ENCODE data around the gene HCAR1. TPM values are rescaled to one million over a fixed set of nuclear protein-coding genes. Genes with fewer than 3 reads are reported as not detected.

Gene HCAR1
- polyA plus RNA-seq (2013) = 0.03 TPM in 2 replicates

GRCh38 chr12:122730215-122731014 is at the start of gene HCAR1:
HCAR1 (minus strand) TSS chr12:122730844; CDS start chr12:122730339, 505 bp downstream.
- H2BK12ac ChIP-seq (ENCODE audit: low read length) = peak within 1 kb of the TSS; percentile 24
- H3K18ac ChIP-seq (ENCODE audit: low read length) = no peak within 1 kb of the TSS
- WGBS (ENCODE audit: extremely low coverage, insufficient coverage, insufficient read length) = no CpG with 5 or more reads among the region's 32 CpGs
- H4K91ac ChIP-seq (ENCODE audit: low read depth, low read length) = no peak within 1 kb of the TSS
- H2BK120ac ChIP-seq (ENCODE audit: insufficient read depth, low read length, poor library complexity) = no peak within 1 kb of the TSS
- H3K9me3 ChIP-seq (ENCODE audit: insufficient read depth, low read depth, low read length) = peaks cover 1% of the 10 kb centered on the region
- no peak within 1 kb of the TSS for H3K4me3 ChIP-seq (ENCODE audit: low read depth, low read length)
- H3K4me1 ChIP-seq (ENCODE audit: control insufficient read depth in 1 of 2, insufficient read depth in 2 of 2, low read length in 2 of 2) = peaks cover 12 to 16% of the 10 kb centered on the region in 2 experiments
- no peak within 1 kb of the TSS for H3K14ac ChIP-seq (ENCODE audit: low read length)
- no peak within 1 kb of the TSS for H3K4me2 ChIP-seq (ENCODE audit: low read length)
- peak within 1 kb of the TSS; percentile 19 for H2AFZ ChIP-seq (ENCODE audit: insufficient read depth, low read length, poor library complexity)
- H3K79me1 ChIP-seq (ENCODE audit: low read length) = peaks cover 5% of the 10 kb centered on the region
- H3K36me3 ChIP-seq (ENCODE audit: control insufficient read depth in 1 of 2, insufficient read depth in 2 of 2, low read length in 2 of 2) = no peaks in the 10 kb centered on the region
- H3K9ac ChIP-seq (ENCODE audit: low read length) = no peak within 1 kb of the TSS
- H3K79me2 ChIP-seq (ENCODE audit: control insufficient read depth, insufficient read depth, low read length, poor library complexity) = no peaks in the 10 kb centered on the region
- no peak within 1 kb of the TSS for H3K4ac ChIP-seq (ENCODE audit: low read depth, low read length)
- H2AK5ac ChIP-seq (ENCODE audit: low read length) = peak within 1 kb of the TSS; percentile 28
- no peak within 1 kb of the TSS for H3K27ac ChIP-seq (ENCODE audit: low read depth, low read length)
- no peak within 1 kb of the TSS for H3K23ac ChIP-seq (ENCODE audit: low read length)
- peak; percentile 90 to 95 for DNase-seq
- no peak within 1 kb of the TSS for H2BK5ac ChIP-seq (ENCODE audit: low read depth, low read length, poor library complexity)
- H4K8ac ChIP-seq (ENCODE audit: low read depth, low read length) = peak within 1 kb of the TSS; percentile 31
- H3K27me3 ChIP-seq (ENCODE audit: insufficient read depth, low read length) = no peaks in the 10 kb centered on the region
- H4K12ac ChIP-seq (ENCODE audit: low read depth, low read length) = no peak within 1 kb of the TSS

- no peak overlapping the region for H3K18ac ChIP-seq (ENCODE audit: low read length)
- no peak for DNase-seq
- H4K91ac ChIP-seq (ENCODE audit: low read depth, low read length) = no peak overlapping the region
- no peak overlapping the region for H3K4ac ChIP-seq (ENCODE audit: low read depth, low read length)
- H3K27me3 ChIP-seq (ENCODE audit: insufficient read depth, low read length) = no peaks in the 10 kb centered on the region
- no peak overlapping the region for H2AK5ac ChIP-seq (ENCODE audit: low read length)
- no peak overlapping the region for H2BK120ac ChIP-seq (ENCODE audit: insufficient read depth, low read length, poor library complexity)
- H3K4me2 ChIP-seq (ENCODE audit: low read length) = no peak overlapping the region
- no CpG with 5 or more reads among the region's 1 CpG for WGBS (ENCODE audit: extremely low coverage, insufficient coverage, insufficient read length)
- H3K23ac ChIP-seq (ENCODE audit: low read length) = no peak overlapping the region
- no peak overlapping the region for H3K14ac ChIP-seq (ENCODE audit: low read length)
- H4K8ac ChIP-seq (ENCODE audit: low read depth, low read length) = no peak overlapping the region
- no peak overlapping the region for H2BK12ac ChIP-seq (ENCODE audit: low read length)
- H3K4me1 ChIP-seq (ENCODE audit: control insufficient read depth in 1 of 2, insufficient read depth in 2 of 2, low read length in 2 of 2) = peaks cover 0 to 5% of the 10 kb centered on the region in 2 experiments
- no peak overlapping the region for H4K12ac ChIP-seq (ENCODE audit: low read depth, low read length)
- H3K4me3 ChIP-seq (ENCODE audit: low read depth, low read length) = no peak overlapping the region
- no peak overlapping the region for H2BK5ac ChIP-seq (ENCODE audit: low read depth, low read length, poor library complexity)
- H3K9me3 ChIP-seq (ENCODE audit: insufficient read depth, low read depth, low read length) = no peaks in the 10 kb centered on the region
- H3K36me3 ChIP-seq (ENCODE audit: control insufficient read depth in 1 of 2, insufficient read depth in 2 of 2, low read length in 2 of 2) = peaks cover 24 to 31% of the 10 kb centered on the region in 2 experiments
- H3K79me1 ChIP-seq (ENCODE audit: low read length) = peaks cover 6% of the 10 kb centered on the region
- H3K79me2 ChIP-seq (ENCODE audit: control insufficient read depth, insufficient read depth, low read length, poor library complexity) = peaks cover 9% of the 10 kb centered on the region
- H3K27ac ChIP-seq (ENCODE audit: low read depth, low read length) = no peak overlapping the region
- no peak overlapping the region for H2AFZ ChIP-seq (ENCODE audit: insufficient read depth, low read length, poor library complexity)
- H3K9ac ChIP-seq (ENCODE audit: low read length) = no peak overlapping the region
Observed at GRCh38 chr12:122757568-122757967, 26.9 kb upstream of the HCAR1 start.

GRCh38 chr12:122754790-122755189 is 24.1 kb upstream of the HCAR1 start:
- Histone ChIP-seq H3K9ac (ENCODE audit: low read length) (no peak overlapping the region), H3K4me1 (ENCODE audit: control insufficient read depth in 1 of 2, insufficient read depth in 2 of 2, low read length in 2 of 2) (peaks cover 6 to 12% of the 10 kb centered on the region in 2 experiments), H4K91ac (ENCODE audit: low read depth, low read length) (no peak overlapping the region), H3K79me1 (ENCODE audit: low read length) (peaks cover 8% of the 10 kb centered on the region), H3K9me3 (ENCODE audit: insufficient read depth, low read depth, low read length) (no peaks in the 10 kb centered on the region), H3K79me2 (ENCODE audit: control insufficient read depth, insufficient read depth, low read length, poor library complexity) (peaks cover 9% of the 10 kb centered on the region), H3K4me3 (ENCODE audit: low read depth, low read length) (no peak overlapping the region), H2AFZ (ENCODE audit: insufficient read depth, low read length, poor library complexity) (no peak overlapping the region), H3K36me3 (ENCODE audit: control insufficient read depth in 1 of 2, insufficient read depth in 2 of 2, low read length in 2 of 2) (peaks cover 18 to 19% of the 10 kb centered on the region in 2 experiments), H2BK12ac (ENCODE audit: low read length) (no peak overlapping the region), H3K27ac (ENCODE audit: low read depth, low read length) (no peak overlapping the region), H3K23ac (ENCODE audit: low read length) (no peak overlapping the region), H3K4me2 (ENCODE audit: low read length) (no peak overlapping the region), H4K8ac (ENCODE audit: low read depth, low read length) (no peak overlapping the region), H3K18ac (ENCODE audit: low read length) (no peak overlapping the region), H3K14ac (ENCODE audit: low read length) (no peak overlapping the region), H4K12ac (ENCODE audit: low read depth, low read length) (no peak overlapping the region), H3K4ac (ENCODE audit: low read depth, low read length) (no peak overlapping the region), H2AK5ac (ENCODE audit: low read length) (no peak overlapping the region), H2BK5ac (ENCODE audit: low read depth, low read length, poor library complexity) (no peak overlapping the region), H3K27me3 (ENCODE audit: insufficient read depth, low read length) (no peaks in the 10 kb centered on the region), H2BK120ac (ENCODE audit: insufficient read depth, low read length, poor library complexity) (no peak overlapping the region)
- no CpG with 5 or more reads among the region's 1 CpG for WGBS (ENCODE audit: extremely low coverage, insufficient coverage, insufficient read length)
- peak in 1 of 2 donors; percentile 56 for DNase-seq

- Histone ChIP-seq H3K9me3 (ENCODE audit: insufficient read depth, low read depth, low read length) (no peaks in the 10 kb centered on the region), H4K8ac (ENCODE audit: low read depth, low read length) (peak overlapping the region; percentile 96), H2AK5ac (ENCODE audit: low read length) (peak overlapping the region; percentile 61), H2BK12ac (ENCODE audit: low read length) (no peak overlapping the region), H2BK120ac (ENCODE audit: insufficient read depth, low read length, poor library complexity) (peak overlapping the region; percentile 81), H3K4me2 (ENCODE audit: low read length) (peak overlapping the region; percentile 80), H3K4me3 (ENCODE audit: low read depth, low read length) (peak overlapping the region; percentile 85), H4K12ac (ENCODE audit: low read depth, low read length) (peak overlapping the region; percentile 94), H3K4me1 (ENCODE audit: control insufficient read depth in 1 of 2, insufficient read depth in 2 of 2, low read length in 2 of 2) (peaks cover 6 to 12% of the 10 kb centered on the region in 2 experiments), H3K18ac (ENCODE audit: low read length) (peak overlapping the region; percentile 89), H3K79me1 (ENCODE audit: low read length) (peaks cover 8% of the 10 kb centered on the region), H3K23ac (ENCODE audit: low read length) (no peak overlapping the region), H3K27ac (ENCODE audit: low read depth, low read length) (no peak overlapping the region), H3K14ac (ENCODE audit: low read length) (peak overlapping the region; percentile 90), H3K4ac (ENCODE audit: low read depth, low read length) (peak overlapping the region; percentile 88), H2AFZ (ENCODE audit: insufficient read depth, low read length, poor library complexity) (peak overlapping the region; percentile 64), H3K9ac (ENCODE audit: low read length) (peak overlapping the region; percentile 97), H2BK5ac (ENCODE audit: low read depth, low read length, poor library complexity) (peak overlapping the region; percentile 81), H3K79me2 (ENCODE audit: control insufficient read depth, insufficient read depth, low read length, poor library complexity) (peaks cover 9% of the 10 kb centered on the region), H3K36me3 (ENCODE audit: control insufficient read depth in 1 of 2, insufficient read depth in 2 of 2, low read length in 2 of 2) (peaks cover 9 to 15% of the 10 kb centered on the region in 2 experiments), H4K91ac (ENCODE audit: low read depth, low read length) (peak overlapping the region; percentile 93), H3K27me3 (ENCODE audit: insufficient read depth, low read length) (no peaks in the 10 kb centered on the region)
- no CpG with 5 or more reads among the region's 5 CpGs for WGBS (ENCODE audit: extremely low coverage, insufficient coverage, insufficient read length)
- DNase-seq = no peak
Observed at GRCh38 chr12:122753319-122753650, 22.6 kb upstream of the HCAR1 start.

All from trophoblast cell (in vitro differentiated cells and primary cell).